ENCODE measurements around the gene OR2AT4.
"Not testable (repeated sequence)": the region's sequence is repeated elsewhere in the genome, so short reads cannot be mapped to it uniquely, and the experiment has no call there.

Gene OR2AT4

GRCh38 chr11:75096456-75097172 lies at the start of gene OR2AT4:
TSS of gene OR2AT4 (minus strand) at chr11:75096876.
- DNase-seq, result no peak

GRCh38 chr11:75145972-75146519 lies 49.4 kb upstream of the OR2AT4 start:
- DNase-seq, result no peak

- no peak for DNase-seq
Measured at GRCh38 chr11:75145196-75145971, 48.7 kb upstream of the OR2AT4 start.

GRCh38 chr11:75144716-75145014 lies 48.0 kb upstream of the OR2AT4 start:
- no peak for DNase-seq

GRCh38 chr11:75143420-75143731 lies 46.7 kb upstream of the OR2AT4 start:
- no peak for DNase-seq

GRCh38 chr11:75142714-75143419 lies 46.2 kb upstream of the OR2AT4 start:
- peak; percentile 79 for DNase-seq

GRCh38 chr11:75141166-75141565 lies 44.5 kb upstream of the OR2AT4 start:
- no peak for DNase-seq

GRCh38 chr11:75140269-75141138 lies 43.8 kb upstream of the OR2AT4 start:
- DNase-seq, result peak; percentile 79

- DNase-seq, result no peak
Measured at GRCh38 chr11:75135651-75136050, 39.0 kb upstream of the OR2AT4 start.

- DNase-seq, result no peak
Measured at GRCh38 chr11:75135021-75135650, 38.5 kb upstream of the OR2AT4 start.

- DNase-seq, result no peak
Measured at GRCh38 chr11:75133976-75134375, 37.3 kb upstream of the OR2AT4 start.

GRCh38 chr11:75132080-75132479 lies 35.4 kb upstream of the OR2AT4 start:
- no peak for DNase-seq

GRCh38 chr11:75126564-75126963 lies 29.9 kb upstream of the OR2AT4 start:
- no peak for DNase-seq

GRCh38 chr11:75118577-75118976 lies 21.9 kb upstream of the OR2AT4 start:
- no peak for DNase-seq

- DNase-seq, result no peak
Measured at GRCh38 chr11:75114465-75114864, 17.8 kb upstream of the OR2AT4 start.

- DNase-seq, result no peak
Measured at GRCh38 chr11:75113030-75113429, 16.4 kb upstream of the OR2AT4 start.

GRCh38 chr11:75112200-75112599 lies 15.5 kb upstream of the OR2AT4 start:
- no peak for DNase-seq

GRCh38 chr11:75107187-75107586 lies 10.5 kb upstream of the OR2AT4 start:
- no peak for DNase-seq

GRCh38 chr11:75105967-75106681 lies 9.4 kb upstream of the OR2AT4 start:
- DNase-seq, result not testable (repeated sequence)

GRCh38 chr11:75105462-75105925 lies 8.8 kb upstream of the OR2AT4 start:
- no peak for DNase-seq

- DNase-seq, result no peak
Measured at GRCh38 chr11:75103380-75104026, 6.8 kb upstream of the OR2AT4 start.
